ENCODE results near the gene WASL. TPM values are rescaled to one million over a fixed set of nuclear protein-coding genes. Genes with fewer than 3 reads are reported as not detected.

Gene WASL
- total RNA-seq, 1 experiment from 2014 or later = 39.3 TPM

DNA sequence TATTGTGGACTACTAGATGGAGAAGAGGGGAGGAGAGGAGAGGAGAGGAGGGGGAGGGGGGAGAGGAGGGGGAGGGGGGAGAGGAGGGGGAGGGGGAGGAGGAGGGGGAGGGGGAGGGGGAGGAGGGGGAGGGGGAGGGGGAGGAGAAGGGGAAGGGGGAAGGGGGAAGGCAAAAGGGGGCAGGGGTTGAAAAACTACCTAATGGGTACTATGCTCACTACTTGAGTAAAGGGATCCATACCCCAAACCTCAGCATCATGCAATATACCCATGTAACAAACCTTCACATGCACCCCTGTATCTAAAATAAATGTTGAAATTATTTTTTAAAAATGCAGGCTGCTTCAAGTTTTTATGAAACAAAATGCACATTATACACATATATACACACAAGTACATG, 108.2 kb downstream of the WASL start:
- H3K9me3 Mint-ChIP-seq = no peaks in the 10 kb centered on the region; a peak in 2 of 5 replicates

More for the DNA sequence above, 108.2 kb downstream of the WASL start:
- no peaks in the 10 kb centered on the region for H4K20me1 ChIP-seq (ENCODE audit: control insufficient read depth, insufficient read depth, insufficient read length)
- no peak for DNase-seq
- H3K9me3 ChIP-seq (ENCODE audit: control insufficient read depth, low read depth, low read length) = no peaks in the 10 kb centered on the region
- H2BK12ac ChIP-seq (ENCODE audit: insufficient read length, low read depth, low read length) = no peak overlapping the region
- H4K8ac ChIP-seq (replicated peaks; ENCODE audit: insufficient read length, low read depth, low read length) = no peak overlapping the region
- H3K27me3 ChIP-seq (ENCODE audit: insufficient read depth, low read length) = no peaks in the 10 kb centered on the region
- TF ChIP-seq, protein P1, sequence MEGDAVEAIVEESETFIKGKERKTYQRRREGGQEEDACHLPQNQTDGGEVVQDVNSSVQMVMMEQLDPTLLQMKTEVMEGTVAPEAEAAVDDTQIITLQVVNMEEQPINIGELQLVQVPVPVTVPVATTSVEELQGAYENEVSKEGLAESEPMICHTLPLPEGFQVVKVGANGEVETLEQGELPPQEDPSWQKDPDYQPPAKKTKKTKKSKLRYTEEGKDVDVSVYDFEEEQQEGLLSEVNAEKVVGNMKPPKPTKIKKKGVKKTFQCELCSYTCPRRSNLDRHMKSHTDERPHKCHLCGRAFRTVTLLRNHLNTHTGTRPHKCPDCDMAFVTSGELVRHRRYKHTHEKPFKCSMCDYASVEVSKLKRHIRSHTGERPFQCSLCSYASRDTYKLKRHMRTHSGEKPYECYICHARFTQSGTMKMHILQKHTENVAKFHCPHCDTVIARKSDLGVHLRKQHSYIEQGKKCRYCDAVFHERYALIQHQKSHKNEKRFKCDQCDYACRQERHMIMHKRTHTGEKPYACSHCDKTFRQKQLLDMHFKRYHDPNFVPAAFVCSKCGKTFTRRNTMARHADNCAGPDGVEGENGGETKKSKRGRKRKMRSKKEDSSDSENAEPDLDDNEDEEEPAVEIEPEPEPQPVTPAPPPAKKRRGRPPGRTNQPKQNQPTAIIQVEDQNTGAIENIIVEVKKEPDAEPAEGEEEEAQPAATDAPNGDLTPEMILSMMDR (conservative IDR thresholded peaks at IDR 0.05) = no peak
- H3K4me1 Mint-ChIP-seq = peaks cover 31 to 34% of the 10 kb centered on the region in 2 experiments
- H4K91ac ChIP-seq (ENCODE audit: insufficient read length, low read depth, low read length) = no peak overlapping the region
- H2BK20ac ChIP-seq (ENCODE audit: low read depth, low read length, poor library complexity, severe bottlenecking) = no peak overlapping the region
- no peaks in the 10 kb centered on the region for H3K79me2 ChIP-seq (ENCODE audit: insufficient read depth, low read length)
- H3K4me1 ChIP-seq (ENCODE audit: insufficient read depth, low read length) = peaks cover 3% of the 10 kb centered on the region; the same call in 1 of the 2 replicates
- H3K27ac Mint-ChIP-seq = no peak overlapping the region
- no peak overlapping the region for H2BK15ac ChIP-seq (ENCODE audit: low read depth, low read length)
- H3K27ac ChIP-seq (ENCODE audit: insufficient read length, low read depth, low read length) = no peak overlapping the region
- H4K5ac ChIP-seq (ENCODE audit: insufficient read length, low read depth, low read length) = no peak overlapping the region
- no peak overlapping the region for H2BK120ac ChIP-seq (ENCODE audit: low read depth, low read length, poor library complexity, severe bottlenecking)
- H3K4ac ChIP-seq (ENCODE audit: low read depth, low read length) = no peak overlapping the region
- H3K4me2 ChIP-seq (ENCODE audit: insufficient read depth, insufficient read length, low read length) = no peak overlapping the region
- H3K14ac ChIP-seq (ENCODE audit: insufficient read depth, low read length) = no peak overlapping the region
- no peak overlapping the region for H2AK5ac ChIP-seq (ENCODE audit: insufficient read length, low read length)
- no peaks in the 10 kb centered on the region for H3K79me1 ChIP-seq (ENCODE audit: insufficient read depth, low read depth, low read length, poor library complexity, severe bottlenecking)
- H3K23ac ChIP-seq (ENCODE audit: insufficient read length, low read depth, low read length) = no peak overlapping the region
- no peaks in the 10 kb centered on the region for H3K23me2 ChIP-seq (ENCODE audit: insufficient read length, low read depth, low read length, poor library complexity, severe bottlenecking)
- H3K9ac ChIP-seq (ENCODE audit: extremely low read depth, insufficient read length, low read length) = no peak overlapping the region
- no peak overlapping the region for H3T11ph ChIP-seq (ENCODE audit: low read length)
- H2AFZ ChIP-seq (ENCODE audit: low read length) = no peak overlapping the region
- no peak overlapping the region for H3K56ac ChIP-seq (ENCODE audit: insufficient read length, low read depth, low read length)
- H2BK5ac ChIP-seq (ENCODE audit: insufficient read length, low read length) = no peak overlapping the region
- no peak overlapping the region for H3K18ac ChIP-seq (ENCODE audit: insufficient read length, low read depth, low read length)
- no peaks in the 10 kb centered on the region for H3K27me3 Mint-ChIP-seq (ENCODE audit: low read depth)
- H3K4me3 Mint-ChIP-seq = no peak overlapping the region
- H3K36me3 Mint-ChIP-seq (ENCODE audit: insufficient read depth in 1 of 3, low read depth in 3 of 3) = no peaks in the 10 kb centered on the region; a peak in 1 of 7 replicates
